DOHH2 (cell line): Measurements from ENCODE around the gene NFIB.

Experiments
- H3F3A ChIP-seq: fragments of 200-600 bp; sonication (generic), shearing (Covaris generic); 2 replicates; pipeline ENCODE4 v1.6.0; 2016; ENCODE audit warnings: antibody characterized with exemption, mild to moderate bottlenecking; ENCODE audit not compliant: control insufficient read depth, insufficient read depth
- H3K27ac ChIP-seq: fragments of 200-600 bp; sonication (generic); 2 replicates; pipeline ENCODE4 v1.5.1; 2014; ENCODE audit warnings: low read depth, mild to moderate bottlenecking, low read length, moderate library complexity
- H3K27me3 ChIP-seq: fragments of 200-600 bp; sonication (generic); 2 replicates; pipeline ENCODE4 v1.6.1; 2014; ENCODE audit warnings: mild to moderate bottlenecking, low read length, mixed read lengths; ENCODE audit not compliant: control insufficient read depth
- H3K36me3 ChIP-seq: fragments of 200-600 bp; sonication (generic); 2 replicates; pipeline ENCODE4 v1.6.1; 2014; ENCODE audit warnings: mild to moderate bottlenecking, low read length, moderate library complexity, mixed read lengths; ENCODE audit not compliant: control insufficient read depth
- H3K4me1 ChIP-seq: fragments of 200-600 bp; sonication (generic); 2 replicates; pipeline ENCODE4 v1.6.1; 2014; ENCODE audit warnings: mild to moderate bottlenecking, low read length, mixed read lengths; ENCODE audit not compliant: control insufficient read depth
- H3K4me2 ChIP-seq: fragments of 200-600 bp; sonication (generic); 2 replicates; pipeline ENCODE4 v1.6.0; 2014; ENCODE audit warnings: mild to moderate bottlenecking, low read length, moderate library complexity
- H3K4me3 ChIP-seq: fragments of 200-600 bp; sonication (generic); 2 replicates; pipeline ENCODE4 v1.5.1; 2014; ENCODE audit warnings: mild to moderate bottlenecking, low read length, mixed read lengths
- H3K79me2 ChIP-seq: fragments of 200-600 bp; sonication (generic); 2 replicates; pipeline ENCODE4 v1.6.1; 2014; ENCODE audit warnings: mild to moderate bottlenecking, low read length, mixed read lengths; ENCODE audit not compliant: control insufficient read depth
- H3K9me2 ChIP-seq: fragments of 200-600 bp; sonication (generic); replicated peaks from 2 replicates; pipeline ENCODE4 v1.6.1; 2014; ENCODE audit warnings: mild to moderate bottlenecking, low read length, mixed read lengths; ENCODE audit not compliant: control insufficient read depth
- H3K9me3 ChIP-seq: fragments of 200-600 bp; sonication (generic); 2 replicates; pipeline ENCODE4 v1.6.1; 2014; ENCODE audit warnings: antibody characterized with exemption, low read length, mixed read lengths; ENCODE audit not compliant: control insufficient read depth, insufficient read depth
- H4K20me1 ChIP-seq: fragments of 200-600 bp; sonication (generic); 2 replicates; pipeline ENCODE4 v1.6.0; 2014; ENCODE audit warnings: low read depth, mild to moderate bottlenecking, antibody characterized with exemption, low read length, moderate library complexity; ENCODE audit not compliant: control insufficient read depth, insufficient read depth
- CTCF ChIP-seq: fragments of 200-600 bp; sonication (generic); IDR thresholded peaks from one replicate; pipeline ENCODE4 v1.5.1; 2014; ENCODE audit warnings: antibody characterized with exemption, mild to moderate bottlenecking, low read depth, low read length; ENCODE audit not compliant: poor library complexity, severe bottlenecking
- EZH2phosphoT487 ChIP-seq: fragments of 200-600 bp; sonication (generic); IDR thresholded peaks from 2 replicates; pipeline ENCODE4 v1.6.1; 2017; ENCODE audit warnings: borderline replicate concordance, mild to moderate bottlenecking, antibody characterized with exemption, low read length, moderate library complexity, mixed read lengths

NFIB gene

DNA sequence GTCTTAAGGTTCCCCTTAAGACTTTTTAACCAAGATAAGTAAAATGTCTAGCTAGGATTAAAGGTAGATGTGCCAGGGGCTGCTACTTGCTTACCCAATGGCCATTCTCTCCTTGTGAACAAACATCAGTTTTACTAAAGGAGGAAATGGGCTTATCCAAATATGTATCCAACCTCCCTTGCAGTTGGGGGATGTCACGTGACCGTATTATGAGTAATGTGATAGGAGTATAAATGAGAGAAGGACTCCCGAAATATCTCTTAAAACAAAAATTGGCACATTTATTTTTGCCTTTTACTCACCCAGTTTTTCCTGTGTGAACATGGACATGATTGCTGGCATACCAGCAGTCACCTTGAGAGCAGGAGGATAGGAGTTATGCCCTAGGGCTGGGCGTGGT lies 247.9 kb downstream of the NFIB start:
- Histone ChIP-seq H3K4me1 (no peaks in the 10 kb centered on the region), H3K27ac (no peak overlapping the region), H3K4me3 (no peak overlapping the region), H3K9me2 (no peaks in the 10 kb centered on the region), H3K27me3 (no peaks in the 10 kb centered on the region), H3K4me2 (no peak overlapping the region), H4K20me1 (no peaks in the 10 kb centered on the region), H3K36me3 (no peaks in the 10 kb centered on the region), H3K79me2 (no peaks in the 10 kb centered on the region), H3F3A (no peaks in the 10 kb centered on the region), H3K9me3 (no peaks in the 10 kb centered on the region)
- TF ChIP-seq EZH2phosphoT487, result no peak
- no peak for TF ChIP-seq CTCF

- Histone ChIP-seq H3K27me3 (no peaks in the 10 kb centered on the region), H3K79me2 (no peaks in the 10 kb centered on the region), H3K4me1 (no peaks in the 10 kb centered on the region), H4K20me1 (no peaks in the 10 kb centered on the region), H3K36me3 (no peaks in the 10 kb centered on the region), H3K9me3 (no peaks in the 10 kb centered on the region), H3K4me3 (no peak overlapping the region), H3K27ac (no peak overlapping the region), H3F3A (no peaks in the 10 kb centered on the region), H3K9me2 (no peaks in the 10 kb centered on the region), H3K4me2 (no peak overlapping the region)
- TF ChIP-seq CTCF, result no peak
- no peak for TF ChIP-seq EZH2phosphoT487
Measured at GRCh38 chr9:14064940-14065339, 249.0 kb downstream of the NFIB start.

DNA sequence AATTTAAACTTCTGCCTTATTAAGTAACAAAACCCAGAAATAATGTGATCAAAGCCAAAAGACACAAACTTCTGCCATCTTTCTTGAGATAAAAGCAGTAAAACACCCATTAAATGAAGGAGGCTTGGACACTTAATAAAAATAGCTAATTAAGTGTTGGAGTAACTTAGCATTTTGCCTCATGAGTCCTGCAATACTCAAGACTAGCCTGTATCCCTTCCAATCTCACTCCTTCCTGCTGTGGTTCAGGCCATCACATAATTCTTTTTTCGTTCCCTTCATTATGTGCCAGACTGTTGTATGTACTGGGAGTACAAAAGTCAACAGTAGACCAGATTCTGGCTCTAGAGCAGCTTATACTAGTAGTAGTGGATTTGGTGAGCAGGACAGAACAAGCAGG lies 250.2 kb downstream of the NFIB start:
- no peaks in the 10 kb centered on the region for H4K20me1 ChIP-seq
- H3K36me3 ChIP-seq, result no peaks in the 10 kb centered on the region
- no peak overlapping the region for H3K27ac ChIP-seq
- H3F3A ChIP-seq, result no peaks in the 10 kb centered on the region
- H3K9me3 ChIP-seq, result no peaks in the 10 kb centered on the region
- H3K27me3 ChIP-seq, result no peaks in the 10 kb centered on the region
- TF ChIP-seq EZH2phosphoT487 (no peak), CTCF (no peak)
- no peak overlapping the region for H3K4me3 ChIP-seq
- H3K4me1 ChIP-seq, result no peaks in the 10 kb centered on the region
- H3K9me2 ChIP-seq, result no peaks in the 10 kb centered on the region
- H3K79me2 ChIP-seq, result no peaks in the 10 kb centered on the region
- no peak overlapping the region for H3K4me2 ChIP-seq
